Right renal pelvis (tissue), 4 donors: ENCODE measurements around the gene AGMAT. TPM values are rescaled to one million over a fixed set of nuclear protein-coding genes. Genes with fewer than 3 reads are reported as not detected.
A peak's percentile ranks its signal among the peaks of the same experiment; 100 is the strongest.
"Not testable (repeated sequence)": the region's sequence is repeated elsewhere in the genome, so short reads cannot be mapped to it uniquely, and the experiment has no call there.

Source experiments
- DNase-seq, 4 donors: peaks; one replicate each; pipeline ENCODE4 v3.0.0-alpha.2; 2013; ENCODE audit warnings: low read depth in 4 of 4, low spot score in 3 of 4, missing footprints in 1 of 4
- polyA plus RNA-seq, 4 donors: library from polyadenylated mRNA; unstranded; fragments of 120-200 nt; gene quantifications; one replicate each; pipeline ENCODE4 v1.2.1, GENCODE V29; 2013; ENCODE audit not compliant: insufficient read length in 4 of 4

AGMAT gene
- polyA plus RNA-seq, 4 donors = 24.8 to 39.3 (median 31.3) TPM

DNA sequence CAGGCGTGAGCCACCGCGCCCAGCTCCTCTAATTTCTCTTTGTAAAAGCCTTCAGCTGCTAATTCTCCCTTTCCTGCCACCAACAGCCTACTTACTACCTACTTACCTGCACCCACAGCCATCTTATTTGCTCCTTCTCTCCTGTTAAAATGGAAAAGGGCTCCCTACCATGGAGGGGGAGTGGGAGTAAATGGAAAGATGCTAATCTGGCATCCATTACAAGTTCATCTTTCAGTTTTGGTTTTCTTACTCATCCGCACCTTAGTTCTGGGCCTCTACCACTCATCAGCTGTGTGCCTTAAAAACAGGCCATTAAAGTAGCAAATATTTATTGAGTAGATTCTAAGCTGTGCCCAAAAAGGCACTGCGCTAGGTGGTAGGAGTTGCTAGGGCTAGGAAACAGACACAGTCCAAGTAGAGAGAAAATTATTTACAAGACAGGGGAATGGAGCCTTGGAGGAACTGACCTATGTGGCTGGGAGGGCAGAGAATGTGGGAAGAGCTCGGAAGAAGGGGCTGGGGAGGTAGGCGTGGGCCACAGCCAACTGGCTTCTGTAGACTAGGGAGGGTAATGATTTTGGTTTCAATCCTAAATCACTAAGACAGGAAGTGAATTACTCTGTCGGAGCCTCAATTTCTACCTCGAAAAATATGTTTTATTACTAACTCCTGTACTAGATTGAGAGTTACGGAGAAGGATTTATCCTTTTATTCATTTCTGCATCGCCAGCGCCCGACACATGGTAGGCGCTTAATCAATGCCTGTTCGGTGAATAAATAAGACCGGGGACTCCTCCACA, 31.7 kb upstream of the AGMAT start:
- no peak for DNase-seq

DNA sequence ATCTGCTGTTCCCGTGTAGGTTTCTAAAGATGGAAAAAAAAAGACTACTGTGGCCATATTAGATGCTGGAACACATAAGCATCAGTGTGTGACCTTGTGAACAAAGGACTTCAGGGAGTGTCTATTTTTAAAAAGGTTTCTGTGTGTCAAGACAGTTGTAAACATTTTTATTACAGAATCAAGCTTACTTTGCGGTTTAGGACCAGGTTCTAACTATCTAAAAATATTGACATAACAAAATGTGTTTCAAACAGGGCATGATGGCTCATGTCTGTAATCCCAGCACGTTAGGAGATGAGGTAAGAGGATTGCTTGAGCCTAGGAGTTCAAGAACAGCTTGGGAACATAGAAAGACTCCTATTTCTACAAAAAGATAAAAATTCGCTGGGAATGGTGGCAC, 25.3 kb upstream of the AGMAT start:
- DNase-seq = no peak

DNA sequence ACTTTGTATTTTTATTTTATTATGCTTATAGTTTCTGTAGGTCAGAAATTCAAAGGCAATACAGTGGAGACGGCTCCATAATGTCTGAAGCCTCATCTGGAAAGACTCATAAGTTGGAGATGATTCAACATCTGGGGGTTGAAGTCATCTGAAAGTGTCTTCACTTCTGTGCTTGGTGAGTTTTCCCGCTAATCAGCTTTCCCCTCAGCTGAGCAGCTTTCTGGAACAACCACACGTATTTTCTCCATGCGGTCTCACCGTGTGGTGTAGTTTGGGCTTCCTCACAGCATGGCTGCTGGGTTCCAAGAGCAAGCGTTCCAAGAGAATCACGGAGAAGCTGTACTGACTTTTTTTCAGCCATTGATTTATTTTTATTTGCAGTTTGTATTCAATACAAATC, 24.8 kb upstream of the AGMAT start:
- DNase-seq = no peak

DNA sequence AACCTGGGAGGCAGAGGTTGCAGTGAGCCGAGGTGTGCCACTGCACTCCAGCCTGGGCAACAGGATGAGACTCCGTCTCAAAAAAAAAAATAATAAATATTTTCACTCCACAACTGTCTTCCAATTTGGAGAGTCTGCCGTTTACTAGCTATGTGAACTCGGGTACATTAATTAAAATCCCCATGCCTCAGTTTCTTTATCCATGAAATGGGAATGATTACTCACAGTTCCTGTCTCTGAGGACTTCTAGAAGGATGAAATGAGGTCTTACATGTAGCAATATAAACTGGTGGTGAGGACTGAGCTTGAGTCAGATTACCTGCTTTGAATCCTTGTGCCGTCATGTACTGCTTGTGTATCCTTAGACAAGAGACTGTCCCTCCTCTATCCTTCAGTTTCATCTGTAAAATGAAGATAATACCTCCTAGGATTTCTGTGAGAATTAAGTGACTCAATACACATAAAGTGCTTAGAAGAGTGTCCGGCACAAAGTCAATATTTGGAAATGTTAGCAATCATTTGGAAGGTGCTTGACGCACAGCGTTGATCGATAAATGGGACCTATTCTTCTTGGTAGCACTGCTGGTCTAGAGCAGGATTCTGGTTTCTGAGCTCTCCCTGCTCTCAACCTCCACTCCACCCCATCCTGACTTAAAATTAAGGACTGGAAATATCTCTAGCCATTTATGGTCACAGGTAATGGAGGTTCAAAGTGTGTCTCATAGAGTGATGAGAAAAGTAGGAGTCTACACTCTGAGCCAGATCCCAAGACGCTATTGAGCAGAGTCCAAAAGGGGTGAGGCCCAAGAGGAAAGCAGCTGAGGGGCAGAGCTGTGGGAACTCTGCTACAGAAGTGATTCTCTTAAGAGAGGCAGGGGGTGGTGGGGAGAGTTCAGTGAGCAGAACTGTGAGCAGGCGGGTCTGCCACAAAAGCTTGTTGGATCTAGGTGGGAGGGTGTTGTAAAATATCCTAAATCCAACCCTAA, 20.8 kb upstream of the AGMAT start:
- no peak for DNase-seq

DNA sequence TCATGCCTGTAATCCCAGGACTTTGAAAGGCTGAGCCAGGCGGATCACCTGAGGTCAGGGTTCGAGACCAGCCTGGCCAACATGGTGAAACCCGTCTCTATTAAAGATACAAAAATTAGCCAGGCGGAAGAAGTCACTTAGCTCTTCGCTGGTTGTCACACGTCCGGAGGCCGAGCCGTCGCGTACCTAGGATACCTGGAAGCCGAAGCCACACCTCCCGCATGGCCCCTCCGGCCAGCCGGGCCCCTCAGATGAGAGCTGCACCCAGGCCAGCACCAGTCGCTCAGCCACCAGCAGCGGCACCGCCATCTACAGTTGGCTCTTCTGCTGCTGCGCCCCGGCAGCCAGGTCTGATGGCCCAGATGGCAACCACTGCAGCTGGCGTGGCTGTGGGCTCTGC, 19.5 kb upstream of the AGMAT start:
- not testable (repeated sequence) for DNase-seq

DNA sequence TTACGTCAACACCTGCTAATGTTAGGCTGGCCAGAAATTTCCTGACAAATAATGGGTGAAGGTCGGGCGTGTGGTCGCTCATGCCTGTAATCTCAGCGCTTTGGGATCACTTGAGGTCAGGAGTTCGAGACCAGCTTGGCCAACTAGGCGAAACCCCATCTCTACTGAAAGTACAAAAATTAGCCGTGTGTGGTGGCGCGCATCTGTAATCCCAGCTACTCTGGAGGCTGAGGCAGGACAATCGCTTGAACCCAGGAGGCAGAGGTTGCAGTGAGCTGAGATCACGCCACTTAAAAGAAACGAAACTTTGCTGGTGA, 19.1 kb upstream of the AGMAT start:
- not testable (repeated sequence) for DNase-seq

DNA sequence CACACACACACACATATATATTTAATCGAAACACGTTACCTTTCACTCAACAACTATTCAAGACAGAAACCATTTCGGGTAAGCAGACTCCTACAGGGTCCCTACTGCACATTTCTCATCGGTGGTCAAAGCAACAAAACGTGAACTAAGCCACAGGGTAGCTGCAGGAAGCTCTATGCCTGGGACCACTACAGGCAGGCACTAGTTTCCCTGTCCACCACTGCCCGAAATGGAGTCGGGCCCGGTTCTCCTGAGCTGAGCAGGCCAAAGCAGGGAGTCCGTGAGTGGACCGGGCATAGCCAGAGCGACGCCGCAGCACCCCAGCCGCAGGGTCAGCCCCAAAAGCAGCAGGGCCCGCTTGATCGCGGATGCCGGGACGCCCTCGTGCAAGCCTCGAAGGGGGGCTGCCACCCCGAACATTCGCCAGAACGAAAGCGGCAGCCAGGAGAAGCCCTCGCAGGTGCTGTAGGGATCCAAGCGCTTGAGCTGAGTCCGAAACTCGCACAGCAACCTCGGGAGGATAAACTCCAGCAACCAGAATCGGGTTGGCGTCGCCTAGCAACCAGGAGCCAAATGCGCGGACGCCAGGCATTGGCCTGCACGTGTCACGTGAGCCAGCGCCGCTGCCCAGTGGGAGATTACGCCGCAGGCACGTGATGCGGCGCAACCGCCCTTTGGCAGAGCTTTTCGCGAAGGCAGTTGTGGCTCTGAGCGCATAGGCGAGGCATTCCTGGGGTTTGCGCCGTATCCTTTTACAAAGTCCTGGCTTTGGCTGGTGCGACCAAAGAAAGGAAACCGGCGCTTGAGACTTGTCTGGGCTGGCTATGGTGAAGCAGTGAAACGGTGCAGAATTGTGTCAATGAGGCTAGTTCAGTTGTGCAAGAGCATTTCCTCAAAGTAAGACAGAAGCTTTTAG, 18.5 kb upstream of the AGMAT start:
- peak; percentile 90 to 93 (median 92) for DNase-seq

DNA sequence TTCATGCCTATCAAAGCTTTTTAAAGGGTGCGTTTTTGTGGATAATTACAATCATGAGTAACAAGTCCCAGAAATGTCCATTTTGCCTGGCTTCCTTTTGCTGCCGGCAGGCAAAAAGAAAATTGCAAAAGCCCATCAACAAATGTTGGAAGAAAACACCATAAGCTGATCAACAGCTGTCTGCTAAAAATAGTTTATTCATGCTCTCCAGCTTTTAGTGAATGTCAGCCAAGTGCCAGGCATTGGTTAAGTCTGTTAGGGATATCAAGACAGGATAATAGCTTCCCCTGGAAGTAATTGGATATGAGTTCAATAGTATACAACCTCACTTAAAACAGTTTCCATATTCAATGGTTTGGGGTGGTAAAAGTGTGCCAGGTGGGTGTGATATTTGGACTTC, 13.6 kb upstream of the AGMAT start:
- DNase-seq = no peak

DNA sequence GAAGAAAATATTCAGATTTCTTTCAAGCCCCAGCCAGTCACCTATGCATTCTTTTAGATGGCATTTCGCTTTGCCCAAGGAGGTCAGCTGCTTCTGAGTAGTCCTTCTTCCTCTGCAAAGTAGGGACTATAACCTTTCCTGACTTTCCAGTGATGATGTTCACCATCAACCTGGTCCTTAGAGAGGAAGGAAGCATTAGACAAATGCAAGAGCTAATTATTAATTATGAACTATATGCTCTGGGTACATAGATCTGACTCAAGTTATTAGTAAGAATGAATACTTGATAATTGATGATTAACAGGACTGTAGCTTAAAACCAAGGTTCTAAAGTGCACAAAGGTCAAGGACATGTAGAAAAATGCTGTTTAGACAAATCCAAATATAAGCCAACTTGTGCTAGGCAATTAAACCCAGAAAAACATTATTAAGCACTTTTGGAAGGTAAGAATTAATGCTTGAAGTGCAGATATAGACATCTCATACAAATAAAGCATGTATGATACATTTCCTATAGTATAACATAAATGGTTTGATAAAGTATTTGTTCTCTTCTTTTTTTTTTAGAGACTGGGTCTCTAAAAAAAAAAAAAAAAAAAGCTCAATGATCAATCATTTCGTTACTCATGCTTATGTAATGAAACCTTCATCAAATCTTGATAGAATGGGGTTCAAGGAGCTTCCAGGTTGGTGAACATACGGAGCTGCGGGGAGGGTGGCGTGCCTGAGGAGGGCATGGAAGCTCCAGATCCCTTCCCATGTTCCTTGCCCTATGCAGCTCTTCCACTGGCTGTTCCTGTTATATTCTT, 11.2 kb upstream of the AGMAT start:
- no peak for DNase-seq

DNA sequence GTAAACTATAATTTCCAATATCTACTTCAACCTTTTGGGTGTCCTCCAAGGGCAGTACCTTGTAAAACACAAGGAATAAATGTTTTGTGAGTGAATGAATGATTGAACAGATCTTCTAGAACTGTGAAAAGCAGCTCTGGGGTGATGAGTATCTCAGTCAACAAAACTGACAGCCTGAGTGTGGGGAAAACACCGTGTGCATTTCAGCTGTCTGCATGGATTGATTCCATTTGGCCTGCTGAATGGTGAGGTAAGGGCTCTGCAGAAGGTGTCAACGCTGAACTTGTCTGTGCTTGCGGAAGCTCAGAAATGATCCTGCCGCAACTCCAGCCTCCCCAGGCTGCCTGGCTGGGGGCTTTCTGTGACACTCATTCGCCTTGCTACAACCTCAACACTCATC, 7.4 kb upstream of the AGMAT start:
- no peak for DNase-seq

DNA sequence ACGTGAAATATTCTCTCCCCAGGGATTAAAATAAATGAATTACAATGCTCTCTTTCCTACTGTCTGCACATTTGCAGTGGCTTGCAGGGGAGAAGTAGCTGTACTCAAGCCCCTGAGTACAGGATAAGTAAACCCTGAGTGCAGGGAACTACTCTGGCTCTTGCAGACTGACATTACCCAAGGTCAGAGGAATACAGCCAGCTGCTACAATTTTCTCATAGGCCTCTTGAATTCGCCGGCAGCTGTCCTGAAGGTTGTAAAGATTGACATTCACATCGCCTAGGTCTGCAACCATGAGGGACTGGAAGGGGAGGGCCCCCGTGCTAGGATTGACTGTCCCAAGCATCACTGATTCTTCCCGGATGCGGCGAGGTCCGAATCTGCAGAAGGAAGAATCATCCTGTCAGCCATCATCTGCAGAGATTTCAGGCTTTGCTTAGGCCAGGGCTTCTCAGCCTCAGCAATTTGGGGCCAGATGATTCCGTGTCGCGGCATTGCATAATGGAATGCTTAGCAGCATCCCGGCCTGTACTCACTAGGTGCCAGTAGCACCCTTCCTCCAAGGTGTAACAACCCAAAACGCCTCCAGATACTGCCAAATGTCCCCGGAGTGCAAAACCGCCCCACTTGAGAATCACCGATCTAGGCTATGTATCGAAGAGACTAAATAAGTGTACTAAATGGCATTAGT, 1.7 kb downstream of the AGMAT start:
- no peak for DNase-seq

DNA sequence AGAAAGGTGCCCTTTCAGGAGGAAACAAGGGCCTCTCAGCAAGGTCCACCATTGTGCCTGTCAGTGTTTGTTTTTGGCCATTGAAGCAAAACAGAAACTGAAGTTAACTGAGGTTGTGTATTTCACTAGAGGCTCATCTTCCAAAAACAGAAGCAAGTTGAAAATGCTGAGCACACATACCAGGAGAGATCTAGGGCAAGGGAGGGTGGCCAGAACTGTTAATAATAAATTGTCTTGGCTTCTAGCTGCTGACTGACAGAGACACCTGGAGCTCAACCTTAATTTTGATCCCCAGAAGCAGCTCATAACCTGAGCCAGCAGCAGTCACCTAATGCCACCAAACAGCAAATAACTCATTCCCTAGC, 5.2 kb downstream of the AGMAT start:
- DNase-seq = no peak

DNA sequence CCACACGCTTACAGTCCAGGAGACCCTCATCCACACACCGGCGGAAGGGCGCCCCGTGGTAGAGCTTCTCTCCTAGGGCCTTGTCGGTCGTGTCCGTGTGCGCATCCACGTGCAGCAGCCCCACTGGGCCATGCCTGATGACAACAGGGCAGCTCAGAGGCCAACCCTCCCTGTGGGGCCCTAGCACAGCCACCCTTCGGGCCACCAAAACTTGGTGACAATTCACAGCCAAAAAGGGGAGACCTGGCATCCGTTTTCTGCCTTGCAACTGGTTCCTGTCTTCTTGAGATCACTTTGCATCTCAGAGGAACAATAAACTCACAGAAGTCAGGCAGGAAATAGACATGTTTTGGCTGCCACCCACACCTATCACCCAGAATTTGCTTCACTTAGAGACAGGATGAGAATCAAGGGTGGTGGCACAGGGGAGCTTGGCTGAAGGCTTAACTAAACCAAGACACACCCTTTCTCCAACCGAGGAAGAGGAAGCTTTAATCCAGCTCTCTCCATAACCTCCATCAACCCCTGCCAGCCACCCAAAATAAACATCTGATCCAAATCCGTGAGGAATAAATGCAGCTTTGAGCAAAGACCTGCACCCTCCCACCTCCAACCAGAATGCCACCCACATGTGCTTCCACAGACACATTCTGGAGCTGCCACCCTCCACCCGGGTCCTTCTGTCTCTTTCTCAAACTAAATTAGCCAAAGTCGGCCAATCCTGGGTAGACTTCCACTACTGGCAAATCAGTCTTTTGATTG, 5.7 kb downstream of the AGMAT start:
- no peak for DNase-seq

DNA sequence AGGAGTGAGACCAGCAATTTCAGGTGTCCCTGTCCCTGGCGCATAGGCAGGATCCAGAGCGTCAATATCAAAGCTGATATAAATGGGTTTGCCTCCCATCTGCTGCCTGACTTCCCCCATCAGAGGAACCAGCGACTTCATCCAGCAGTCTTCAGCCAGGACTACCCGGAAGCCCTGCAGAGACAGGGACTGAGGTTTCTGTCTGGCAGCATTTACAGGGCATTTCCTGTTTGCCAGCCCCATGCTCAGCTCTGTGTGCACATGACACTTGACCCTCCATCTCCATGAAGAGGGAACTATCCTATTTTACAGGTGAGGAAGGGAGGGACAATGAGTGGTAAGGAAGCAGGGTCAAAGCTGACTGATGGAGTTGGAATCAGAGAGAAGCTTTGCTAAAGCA, 7.2 kb downstream of the AGMAT start:
- no peak for DNase-seq

DNA sequence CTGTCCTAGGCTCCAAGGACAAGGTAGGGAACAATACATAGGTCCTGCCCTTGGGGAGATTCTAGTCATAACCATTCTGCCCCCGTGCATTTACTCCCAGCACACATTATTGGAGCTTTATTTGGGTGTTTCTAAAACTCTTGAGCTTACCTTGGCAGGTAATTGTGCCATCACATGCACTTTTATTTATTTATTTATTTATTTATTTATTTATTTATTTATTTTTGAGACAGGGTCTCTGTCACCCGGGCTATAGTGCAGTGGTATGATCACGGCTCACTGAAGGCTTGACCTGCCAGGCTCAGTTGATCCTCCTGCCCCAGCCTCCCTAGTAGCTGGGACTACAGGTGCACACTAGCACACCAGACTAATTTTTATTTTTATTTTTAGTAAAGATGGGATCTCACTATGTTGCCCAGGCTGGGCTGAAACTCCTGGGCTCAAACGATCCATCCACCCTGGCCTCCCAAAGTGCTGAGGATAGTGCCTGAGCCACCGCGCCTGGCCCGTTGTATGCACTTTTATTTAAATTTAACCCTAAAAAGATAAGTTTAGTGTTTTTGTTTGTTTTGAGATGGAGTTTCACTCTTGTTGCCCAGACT, 9.2 kb downstream of the AGMAT start:
- no peak for DNase-seq

DNA sequence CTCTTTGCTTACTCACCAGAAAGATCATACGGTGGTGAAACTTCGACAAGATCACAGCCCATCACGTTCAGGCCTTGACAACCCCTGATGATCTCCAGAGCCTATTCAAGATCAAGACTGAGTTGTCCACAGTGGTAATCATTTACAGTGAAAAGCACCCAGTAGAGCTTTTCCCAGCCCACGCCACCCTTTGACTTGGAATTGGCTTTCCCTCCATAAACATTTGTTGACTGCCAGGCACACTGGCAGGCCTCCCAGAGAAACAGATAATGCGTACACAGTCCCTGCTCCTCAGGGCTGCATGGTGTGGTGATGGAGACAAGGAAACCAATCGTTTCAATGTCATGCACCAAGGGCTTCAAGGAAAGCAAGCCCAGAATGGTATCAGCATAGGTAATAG, 10.1 kb downstream of the AGMAT start:
- no peak for DNase-seq

DNA sequence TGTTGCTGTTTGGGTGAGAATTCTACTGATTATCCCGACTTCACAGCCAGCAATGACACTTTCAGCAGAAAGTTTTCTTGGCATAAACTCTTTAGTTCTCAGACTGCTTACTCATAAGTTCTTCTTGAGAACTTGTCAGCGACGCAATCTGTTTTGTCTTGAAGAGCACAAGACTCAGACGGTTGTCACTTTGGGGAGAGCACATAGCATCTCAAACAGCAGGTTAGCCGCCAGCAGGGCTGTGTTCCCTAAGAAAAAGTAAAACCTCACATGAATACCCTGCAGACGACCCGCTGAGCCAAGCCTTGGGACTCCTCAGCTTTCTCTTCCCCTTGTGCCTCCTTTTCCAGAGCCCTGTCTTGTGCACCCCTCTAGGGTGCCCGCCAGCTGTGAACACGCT, 11.4 kb downstream of the AGMAT start:
- DNase-seq = no peak

DNA sequence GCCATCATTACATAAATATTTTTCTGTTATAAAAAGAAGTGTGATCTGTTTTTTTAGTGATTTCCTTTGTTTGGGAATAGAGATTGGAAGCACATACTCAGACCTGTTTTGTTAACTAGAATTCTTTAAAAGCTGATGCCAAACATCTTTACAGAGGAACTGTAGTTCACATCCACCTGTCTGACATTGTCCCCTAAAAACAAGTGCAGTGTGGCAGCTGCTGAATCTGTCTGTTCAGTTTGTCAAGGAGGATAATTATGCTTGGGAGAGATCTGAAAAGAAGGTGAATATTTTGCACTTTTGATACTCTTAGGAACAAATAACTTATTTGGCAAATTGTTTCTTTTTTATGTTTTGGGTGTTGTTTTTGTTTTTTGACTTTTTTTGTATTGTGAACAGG, 13.6 kb downstream of the AGMAT start:
- DNase-seq = no peak
